Parathyroid adenoma (tissue), 2 donors: ENCODE measurements around the gene PANK3.
"Not testable (repeated sequence)": the region's sequence is repeated elsewhere in the genome, so short reads cannot be mapped to it uniquely, and the experiment has no call there.

Experiments used
- H2AFZ ChIP-seq: fragments of 300-600 bp; sonication (generic); one replicate; pipeline ENCODE4 v1.7.0; 2017; ENCODE audit warnings: antibody characterized with exemption, mild to moderate bottlenecking
- H3K27ac ChIP-seq: fragments of 300-600 bp; sonication (generic); one replicate; pipeline ENCODE4 v1.7.0; 2017
- H3K27me3 ChIP-seq: fragments of 300-600 bp; sonication (generic); one replicate; pipeline ENCODE4 v1.7.0; 2017; ENCODE audit warnings: low read length; ENCODE audit not compliant: control insufficient read depth, insufficient read depth
- H3K36me3 ChIP-seq: fragments of 300-600 bp; sonication (generic); one replicate; pipeline ENCODE4 v1.7.0; 2017; ENCODE audit warnings: low read length; ENCODE audit not compliant: control insufficient read depth, insufficient read depth
- H3K4me1 ChIP-seq: fragments of 300-600 bp; sonication (generic); one replicate; pipeline ENCODE4 v1.7.0; 2017; ENCODE audit warnings: control low read depth
- H3K4me2 ChIP-seq: fragments of 300-600 bp; sonication (generic); one replicate; pipeline ENCODE4 v1.7.0; 2017; ENCODE audit warnings: low read length
- H3K4me3 ChIP-seq: fragments of 300-600 bp; sonication (generic); one replicate; pipeline ENCODE4 v1.7.0; 2017; ENCODE audit warnings: low read depth, low read length
- H3K79me2 ChIP-seq: fragments of 300-600 bp; sonication (generic); one replicate; pipeline ENCODE4 v1.7.0; 2017; ENCODE audit warnings: control low read depth
- H3K9ac ChIP-seq: fragments of 300-600 bp; sonication (generic); one replicate; pipeline ENCODE4 v1.7.0; 2017; ENCODE audit warnings: mild to moderate bottlenecking
- H3K9me3 ChIP-seq: fragments of 300-600 bp; sonication (generic); one replicate; pipeline ENCODE4 v1.7.0; 2017; ENCODE audit warnings: low read length; ENCODE audit not compliant: control insufficient read depth
- CTCF ChIP-seq: fragments of 300-600 bp; sonication (generic); IDR thresholded peaks from one replicate; pipeline ENCODE4 v1.7.0; 2017; ENCODE audit warnings: antibody characterized with exemption, mild to moderate bottlenecking
- donor health status: primary hyperparathyroidism.

PANK3 gene

GRCh38 chr5:168550656-168551055 lies 28.5 kb downstream of the PANK3 start:
- H3K9ac ChIP-seq: no peak overlapping the region
- H3K79me2 ChIP-seq: peaks cover 2% of the 10 kb centered on the region
- no peaks in the 10 kb centered on the region for H3K27me3 ChIP-seq
- no peak overlapping the region for H2AFZ ChIP-seq
- TF ChIP-seq CTCF: no peak
- no peaks in the 10 kb centered on the region for H3K36me3 ChIP-seq
- no peak overlapping the region for H3K27ac ChIP-seq
- no peak overlapping the region for H3K4me2 ChIP-seq
- no peaks in the 10 kb centered on the region for H3K9me3 ChIP-seq
- H3K4me1 ChIP-seq: no peaks in the 10 kb centered on the region
- H3K4me3 ChIP-seq: no peak overlapping the region

GRCh38 chr5:168549554-168549953 lies 29.6 kb downstream of the PANK3 start:
- Histone ChIP-seq H2AFZ (no peak overlapping the region), H3K9me3 (no peaks in the 10 kb centered on the region), H3K4me2 (no peak overlapping the region), H3K36me3 (no peaks in the 10 kb centered on the region), H3K9ac (no peak overlapping the region), H3K4me3 (no peak overlapping the region), H3K27me3 (no peaks in the 10 kb centered on the region), H3K79me2 (peaks cover 2% of the 10 kb centered on the region), H3K27ac (no peak overlapping the region), H3K4me1 (no peaks in the 10 kb centered on the region)
- TF ChIP-seq CTCF: no peak

GRCh38 chr5:168537176-168537575 lies 42.0 kb downstream of the PANK3 start:
- Histone ChIP-seq H2AFZ (no peak overlapping the region), H3K79me2 (no peaks in the 10 kb centered on the region), H3K9me3 (no peaks in the 10 kb centered on the region), H3K27me3 (no peaks in the 10 kb centered on the region), H3K27ac (no peak overlapping the region), H3K9ac (no peak overlapping the region), H3K4me1 (no peaks in the 10 kb centered on the region), H3K4me2 (no peak overlapping the region), H3K36me3 (no peaks in the 10 kb centered on the region), H3K4me3 (no peak overlapping the region)
- no peak for TF ChIP-seq CTCF

- not testable (repeated sequence) for H3K27me3 ChIP-seq, H3K4me3 ChIP-seq
These were observed 44.8 kb downstream of the PANK3 start for GRCh38 chr5:168534351-168534750.

GRCh38 chr5:168531987-168532864 lies 46.9 kb downstream of the PANK3 start:
- no peaks in the 10 kb centered on the region for H3K36me3 ChIP-seq
- no peak for TF ChIP-seq CTCF
- H3K4me3 ChIP-seq: no peak overlapping the region
- no peaks in the 10 kb centered on the region for H3K9me3 ChIP-seq
- no peak overlapping the region for H3K27ac ChIP-seq
- H3K79me2 ChIP-seq: no peaks in the 10 kb centered on the region
- H3K27me3 ChIP-seq: no peaks in the 10 kb centered on the region
- no peak overlapping the region for H2AFZ ChIP-seq
- no peak overlapping the region for H3K9ac ChIP-seq
- H3K4me1 ChIP-seq: peaks cover 3% of the 10 kb centered on the region
- no peak overlapping the region for H3K4me2 ChIP-seq

More at GRCh38 chr5:168534351-168534750, 44.8 kb downstream of the PANK3 start:
- H2AFZ ChIP-seq, H3K36me3 ChIP-seq, H3K9ac ChIP-seq, H3K79me2 ChIP-seq, H3K4me1 ChIP-seq, H3K4me2 ChIP-seq, H3K27ac ChIP-seq, H3K9me3 ChIP-seq: not testable (repeated sequence)
